GM12891 (cell line): ENCODE data around the gene EDEM1.

ENCODE experiments used
- PAX5 ChIP-seq: IDR thresholded peaks from 2 replicates; pipeline ENCODE4 v1.6.1; 2011; ENCODE audit warnings: low read length, moderate library complexity, mild to moderate bottlenecking; ENCODE audit not compliant: insufficient read depth, severe bottlenecking
- POLR2A ChIP-seq: IDR thresholded peaks from 2 replicates; pipeline ENCODE4 v1.6.1; 2011; ENCODE audit warnings: low read depth, low read length, control low read depth
- POLR2AphosphoS5 ChIP-seq: IDR thresholded peaks from 2 replicates; pipeline ENCODE4 v1.6.1; 2011; ENCODE audit warnings: low read depth, low read length, control low read depth
- POU2F2 ChIP-seq: IDR thresholded peaks from 2 replicates; pipeline ENCODE4 v1.6.1; 2011; ENCODE audit warnings: low read depth, mild to moderate bottlenecking, control low read depth, low read length, moderate library complexity
- SPI1 ChIP-seq: IDR thresholded peaks from 2 replicates; pipeline ENCODE4 v1.6.1; 2011; ENCODE audit warnings: low read depth, low read length, control low read depth
- TAF1 ChIP-seq: IDR thresholded peaks from 2 replicates; pipeline ENCODE4 v1.6.1; 2011; ENCODE audit warnings: low read depth, low read length, control low read depth

DNA sequence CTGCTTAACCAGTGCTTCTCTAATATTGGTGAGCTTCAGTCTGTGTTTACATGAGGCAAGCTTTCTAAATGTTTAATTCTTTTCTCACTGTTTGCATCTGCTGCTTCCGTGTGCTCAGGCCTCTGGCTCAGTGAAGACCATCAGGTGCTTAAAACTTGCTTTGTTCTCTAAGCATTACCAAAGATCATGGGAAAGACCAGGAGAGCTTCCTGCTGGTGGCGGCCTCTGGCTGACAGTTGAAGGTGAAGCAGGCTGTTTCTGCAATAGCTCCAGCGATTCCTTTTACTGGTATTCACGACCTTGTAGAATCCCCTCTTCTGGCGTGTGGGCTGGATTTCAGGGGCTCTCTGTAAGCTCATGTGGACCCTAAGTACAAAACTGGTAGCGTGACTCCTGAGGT is 45.1 kb downstream of the EDEM1 start:
- TF ChIP-seq POLR2A = no peak
- TF ChIP-seq POU2F2 = no peak
- TF ChIP-seq PAX5 = no peak
- TF ChIP-seq TAF1 = no peak
- TF ChIP-seq POLR2AphosphoS5 = no peak
- no peak for TF ChIP-seq SPI1
